ENCODE measurements around the gene CHADL. TPM values are rescaled to one million over a fixed set of nuclear protein-coding genes. Genes with fewer than 3 reads are reported as not detected.

CHADL gene
- total and polyA plus RNA-seq, 2 of the 8 experiments (the other 6 are each of a cell fraction or from before 2014, with no cell fraction given), result 0.78 to 1.4 TPM

- Histone ChIP-seq H3K14ac (ENCODE audit: insufficient read length) (no peak overlapping the region), H4K91ac (replicated peaks; ENCODE audit: insufficient read length, low read length) (no peak overlapping the region), H3K23me2 (ENCODE audit: low read depth, low read length) (no peaks in the 10 kb centered on the region), H3K4ac (replicated peaks; ENCODE audit: insufficient read length, low read depth, low read length) (no peak overlapping the region), H3K27ac (ENCODE audit: low read depth, low read length) (no peak overlapping the region), H3K79me2 (ENCODE audit: control insufficient read depth in 1 of 2, insufficient read depth in 2 of 2, low read length in 2 of 2) (no peaks in the 10 kb centered on the region), H3K23ac (ENCODE audit: insufficient read length) (no peak overlapping the region), H3K36me3 (ENCODE audit: control insufficient read depth in 2 of 4, insufficient read depth in 4 of 4, low read length in 3 of 4) (peaks cover 9 to 32% (median 15%) of the 10 kb centered on the region in 4 experiments), H2BK20ac (ENCODE audit: low read length) (no peak overlapping the region), H3K9me3 (ENCODE audit: insufficient read depth in 2 of 2, low read depth in 1 of 2, low read length in 1 of 2) (no peaks in the 10 kb centered on the region; a peak in 2 of 4 replicates), H3K9ac (replicated peaks in 1 of 4; ENCODE audit: extremely low read depth in 1 of 4, low read depth in 3 of 4, low read length in 3 of 4) (no peak overlapping the region; a peak in 1 of 7 replicates), H3K56ac (replicated peaks; ENCODE audit: insufficient read length, low read depth, low read length) (no peak overlapping the region), H3K18ac (ENCODE audit: extremely low read depth, low read length) (no peak overlapping the region), H2BK12ac (ENCODE audit: low read depth, low read length) (no peak overlapping the region), H4K5ac (ENCODE audit: insufficient read length, low read depth, low read length) (no peak overlapping the region), H3K79me1 (ENCODE audit: low read depth, low read length) (no peaks in the 10 kb centered on the region), H2AFZ (ENCODE audit: low read length) (no peak overlapping the region), H3K4me3 (ENCODE audit: extremely low read depth in 1 of 4, insufficient read depth in 2 of 4, low read depth in 3 of 4, low read length in 4 of 4) (no peak overlapping the region), H4K8ac (ENCODE audit: extremely low read depth, insufficient read depth, low read length) (no peak overlapping the region; the same call in 1 of the 2 replicates), H2BK15ac (ENCODE audit: low read length) (no peak overlapping the region), H2BK5ac (ENCODE audit: low read depth, low read length) (no peak overlapping the region), H3K27me3 (replicated peaks in 1 of 4; ENCODE audit: control insufficient read depth in 3 of 4, extremely low read depth in 1 of 4, insufficient read depth in 3 of 4, low read length in 3 of 4) (no peaks in the 10 kb centered on the region), H4K20me1 (replicated peaks in 1 of 2; ENCODE audit: control insufficient read depth in 1 of 2, insufficient read depth in 2 of 2, low read length in 2 of 2) (no peaks in the 10 kb centered on the region), H2BK120ac (replicated peaks; ENCODE audit: low read depth, low read length) (no peak overlapping the region), H2AK5ac (ENCODE audit: low read depth, low read length) (no peak overlapping the region), H3K4me1 (replicated peaks in 1 of 4; ENCODE audit: control insufficient read depth in 3 of 4, insufficient read depth in 4 of 4, low read length in 3 of 4) (peaks cover 0 to 12% (median 6%) of the 10 kb centered on the region in 4 experiments; a peak in 6 of 7 replicates), H3K4me2 (ENCODE audit: insufficient read depth in 1 of 2, low read depth in 2 of 2, low read length in 2 of 2) (no peak overlapping the region)
- FAIRE-seq, result no peak
- ChIA-PET CTCF (ENCODE audit: partially characterized antibody) (interaction anchor here (0.6 to 2.6 kb wide), 2 partner anchors 30 to 435 kb away, joined by 3 to 7 read pairs; no protein-coding TSS in a partner anchor), POLR2A (ENCODE audit: partially characterized antibody) (interaction anchor here (1.0 to 2.0 kb wide), 6 partner anchors 11 to 207 kb away, joined by 3 to 8 read pairs (median 4); no protein-coding TSS in a partner anchor)
- no peak for DNase-seq (ENCODE audit: low read depth in 1 of 2, low spot score in 2 of 2)
- WGBS, 2 experiments (ENCODE audit: extremely low coverage in 1 of 2, insufficient coverage in 1 of 2, insufficient read length in 1 of 2, insufficient replicate concordance in 2 of 2, low coverage in 1 of 2, low lambda C conversion rate in 2 of 2, missing lambda C conversion rate in 1 of 2), result 94% methylated on average over 7 of the region's 7 CpGs; no CpG with 5 or more reads in 1 of the 2 experiments
- TF ChIP-seq RXRA (IDR thresholded peaks at IDR 0.05; ENCODE audit: insufficient read depth, low read depth, low read length) (no peak), RNF2 (IDR thresholded peaks at IDR 0.05; ENCODE audit: borderline replicate concordance, low read depth, low read length, missing control alignments, poor library complexity, severe bottlenecking) (no peak), POLR2A (IDR thresholded peaks at IDR 0.05; ENCODE audit: control extremely low read depth in 1 of 2, low read depth in 2 of 2, low read length in 2 of 2) (no peak), HDAC2 (IDR thresholded peaks at IDR 0.05; ENCODE audit: borderline replicate concordance in 1 of 2, low read depth in 2 of 2, low read length in 2 of 2) (no peak), HDAC6 (IDR thresholded peaks at IDR 0.05; ENCODE audit: low read depth, low read length) (no peak), POU5F1 (IDR thresholded peaks at IDR 0.05; ENCODE audit: low read depth, low read length) (no peak), BCL11A (IDR thresholded peaks at IDR 0.05; ENCODE audit: low read depth in 2 of 2, low read length in 2 of 2) (no peak), NANOG (IDR thresholded peaks at IDR 0.05; ENCODE audit: insufficient read depth, low read depth, low read length, poor library complexity, severe bottlenecking) (no peak), SIN3A (conservative IDR thresholded peaks at IDR 0.05 in 1 of 2, IDR thresholded peaks at IDR 0.05 in 1 of 2; ENCODE audit: low read depth in 1 of 2, low read length in 2 of 2) (no peak), PHF8 (conservative IDR thresholded peaks at IDR 0.05; ENCODE audit: low read depth, low read length) (no peak), CEBPB (IDR thresholded peaks at IDR 0.05; ENCODE audit: low read depth, low read length) (no peak), RBBP5 (IDR thresholded peaks at IDR 0.05; ENCODE audit: borderline replicate concordance, low read depth, low read length) (no peak)
Observed at GRCh38 chr22:41215926-41216325, 24.8 kb downstream of the CHADL start.
